Activated naive CD4-positive, alpha-beta T cell treated with anti-CD3 and anti-CD28 coated beads for 36 hours (primary cell): ENCODE measurements around the gene CLDND1. TPM values are rescaled to one million over a fixed set of nuclear protein-coding genes. Genes with fewer than 3 reads are reported as not detected.
A peak's percentile ranks its signal among the peaks of the same experiment; 100 is the strongest.

Source experiments
- CTCF ChIA-PET: fragments of 350-600 bp; sonication (Branson Sonifier 250); formaldehyde crosslinking; loops from one replicate; lab custom pipeline; 2021; ENCODE audit warnings: antibody characterized with exemption; lab: Charles Lee
- DNase-seq: peaks from one replicate; pipeline ENCODE4 v3.0.0-alpha.2; 2020
- H3K27ac Mint-ChIP-seq: one replicate; pipeline ENCODE4 v1.8.0; 2021; ENCODE audit warnings: mild to moderate bottlenecking, mixed read lengths
- H3K27me3 Mint-ChIP-seq: one replicate; pipeline ENCODE4 v1.8.0; 2021; ENCODE audit warnings: low read depth, mixed read lengths
- H3K36me3 Mint-ChIP-seq: one replicate; pipeline ENCODE4 v1.8.0; 2021; ENCODE audit warnings: low read depth, mixed read lengths
- H3K4me1 Mint-ChIP-seq: one replicate; pipeline ENCODE4 v1.8.0; 2021; ENCODE audit warnings: low read depth, mixed read lengths
- H3K4me3 Mint-ChIP-seq: one replicate; pipeline ENCODE4 v1.8.0; 2021; ENCODE audit warnings: mild to moderate bottlenecking, moderate library complexity, mixed read lengths
- H3K9me3 Mint-ChIP-seq: one replicate; pipeline ENCODE4 v1.8.0; 2021; ENCODE audit warnings: mixed read lengths
- intact Hi-C: fragments of 100-400 bp; cut with micrococcal nuclease; formaldehyde crosslinking; loops from one replicate; pipeline ENCODE4 v1.15.1; 2023
- total RNA-seq, 2 experiments: library from RNA; stranded (reverse); gene quantifications; one replicate each; pipeline ENCODE4 v1.2.3, GENCODE V29; 2021

CLDND1 gene
- total RNA-seq, 2 experiments from 2014 or later = 91.7 to 94.6 TPM

- Mint-ChIP-seq H3K4me1 (peaks cover 74% of the 10 kb centered on the region), H3K27me3 (peaks cover 5% of the 10 kb centered on the region), H3K27ac (no peak overlapping the region), H3K36me3 (no peaks in the 10 kb centered on the region), H3K9me3 (peaks cover 4% of the 10 kb centered on the region), H3K4me3 (no peak overlapping the region)
- no peak for DNase-seq
- CTCF ChIA-PET = interaction anchor here (0.7 to 1.6 kb wide), 6 partner anchors 10 to 39 kb away, joined by 3 to 7 read pairs (median 3); no protein-coding TSS in a partner anchor
- intact Hi-C loops = loop anchor here (5.0 kb wide), 2 partner anchors 586 to 1844 kb away; partner anchors contain the start of genes LNP1, RIOX2 and TOMM70
These were observed 35.6 kb upstream of the CLDND1 start for GRCh38 chr3:98558100-98558827.

DNA sequence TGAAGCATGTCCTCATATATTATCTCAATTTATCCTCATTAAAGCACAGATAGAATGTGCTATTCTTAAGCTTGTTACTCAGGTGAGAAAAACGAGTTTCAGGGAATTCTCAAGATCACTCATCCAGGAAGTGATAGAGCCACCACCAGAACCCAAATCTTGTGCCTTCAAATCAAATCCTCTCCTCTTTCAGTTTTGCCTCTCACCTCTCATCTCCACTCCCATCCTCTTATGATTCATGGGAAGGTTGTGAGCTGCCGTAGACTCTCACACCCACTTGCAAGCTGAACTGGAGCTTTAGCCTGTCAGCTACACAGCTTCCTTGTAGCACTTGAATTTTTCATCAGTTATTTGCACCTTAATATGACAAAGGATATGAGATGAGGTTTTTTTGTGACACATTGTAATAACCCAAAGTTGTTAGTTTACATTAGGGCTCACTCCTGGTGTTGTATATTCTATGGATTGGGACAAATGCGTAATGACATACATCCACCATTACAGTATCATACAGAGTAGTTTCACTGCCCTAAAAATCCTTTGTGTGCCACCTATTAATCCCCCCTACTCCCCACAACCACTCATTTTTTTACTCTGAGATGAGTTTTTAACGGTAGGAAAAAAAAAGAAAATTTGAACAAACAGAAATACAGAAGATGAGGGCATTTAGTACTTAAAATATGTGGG, 34.8 kb upstream of the CLDND1 start:
- CTCF ChIA-PET = interaction anchor here (0.6 to 1.6 kb wide), 7 partner anchors 9 to 600 kb away, joined by 3 to 7 read pairs (median 3); no protein-coding TSS in a partner anchor
- Mint-ChIP-seq H3K27me3 (peaks cover 5% of the 10 kb centered on the region), H3K27ac (peak overlapping the region; percentile 83), H3K4me3 (peak overlapping the region; percentile 4), H3K9me3 (peaks cover 4% of the 10 kb centered on the region), H3K36me3 (no peaks in the 10 kb centered on the region), H3K4me1 (peaks cover 75% of the 10 kb centered on the region)
- peak; percentile 73 for DNase-seq
- intact Hi-C loops = loop anchor here (1.0 to 5.0 kb wide), 5 partner anchors 8 to 1845 kb away; partner anchors contain the start of genes LNP1, RIOX2 and TOMM70

GRCh38 chr3:98556164-98557130, 33.7 kb upstream of the CLDND1 start:
- H3K4me3 Mint-ChIP-seq = peak overlapping the region; percentile 30
- H3K9me3 Mint-ChIP-seq = peaks cover 4% of the 10 kb centered on the region
- no peaks in the 10 kb centered on the region for H3K36me3 Mint-ChIP-seq
- CTCF ChIA-PET = interaction anchor here (0.6 to 2.7 kb wide), 6 partner anchors 9 to 599 kb away, joined by 3 to 8 read pairs (median 4); partner anchors contain the start of gene CLDND1
- intact Hi-C loops = loop anchor here (1.0 to 5.0 kb wide), 9 partner anchors 9 to 1846 kb away; partner anchors contain the start of genes CLDND1, CPOX, LNP1 and RIOX2
- H3K27ac Mint-ChIP-seq = peak overlapping the region; percentile 83
- peak; percentile 87 for DNase-seq
- H3K27me3 Mint-ChIP-seq = peaks cover 5% of the 10 kb centered on the region
- peaks cover 76% of the 10 kb centered on the region for H3K4me1 Mint-ChIP-seq

DNA sequence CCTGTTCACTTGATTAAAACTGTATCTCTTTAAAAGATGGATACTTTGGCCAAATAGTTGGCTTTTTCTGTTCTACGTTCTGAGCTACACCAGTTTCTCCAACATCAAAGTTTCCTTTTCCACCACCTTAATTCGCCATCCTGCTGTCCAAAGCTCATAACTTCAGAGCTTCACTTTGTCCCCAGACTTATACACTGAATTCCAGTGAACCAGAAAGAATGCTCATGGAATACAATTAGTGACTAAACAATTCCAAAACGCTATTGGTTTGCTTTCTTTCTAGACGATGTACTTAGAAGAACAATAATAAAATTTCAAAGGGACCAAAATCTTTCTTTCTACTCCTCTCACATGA, 32.3 kb upstream of the CLDND1 start:
- intact Hi-C loops = loop anchor here (5.0 kb wide), 2 partner anchors 583 to 1847 kb away; partner anchors contain the start of genes LNP1, RIOX2 and TOMM70
- CTCF ChIA-PET = interaction anchor here (2.0 to 2.7 kb wide), 2 partner anchors 17 to 32 kb away, joined by 4 to 8 read pairs; partner anchors contain the start of gene CLDND1
- H3K4me1 Mint-ChIP-seq = peaks cover 69% of the 10 kb centered on the region

DNA sequence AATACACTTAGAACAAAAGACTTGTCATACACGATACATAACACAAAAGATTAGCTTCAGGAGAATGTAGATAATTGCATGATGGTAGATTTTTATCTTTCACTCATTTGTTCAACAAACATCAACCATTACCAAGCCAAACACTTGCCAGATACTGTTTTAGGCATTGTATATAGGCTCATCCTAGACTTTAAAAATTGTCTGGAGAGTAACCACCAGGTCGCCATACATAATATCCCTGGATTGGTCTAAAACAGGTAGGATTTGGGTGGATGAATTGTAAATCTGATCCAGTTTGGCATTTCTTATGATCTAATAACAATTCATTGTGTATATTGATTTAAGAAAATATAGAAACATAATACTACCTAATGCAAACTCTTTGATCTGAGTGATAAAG, 31.9 kb upstream of the CLDND1 start:
- Mint-ChIP-seq H3K36me3 (no peaks in the 10 kb centered on the region), H3K27ac (no peak overlapping the region), H3K27me3 (peaks cover 5% of the 10 kb centered on the region), H3K4me3 (no peak overlapping the region), H3K4me1 (peaks cover 69% of the 10 kb centered on the region), H3K9me3 (no peaks in the 10 kb centered on the region)
- CTCF ChIA-PET = interaction anchor here (0.8 to 2.7 kb wide), 3 partner anchors 10 to 32 kb away, joined by 3 to 8 read pairs (median 4); partner anchors contain the start of gene CLDND1
- no peak for DNase-seq
- intact Hi-C loops = no loop called here

More for the DNA sequence above, 32.3 kb upstream of the CLDND1 start:
- H3K27ac Mint-ChIP-seq = peak overlapping the region; percentile 70
- H3K27me3 Mint-ChIP-seq = peaks cover 5% of the 10 kb centered on the region
- H3K4me3 Mint-ChIP-seq = peak overlapping the region; percentile 22
- no peaks in the 10 kb centered on the region for H3K36me3 Mint-ChIP-seq
- H3K9me3 Mint-ChIP-seq = peaks cover 3% of the 10 kb centered on the region
- DNase-seq = no peak

DNA sequence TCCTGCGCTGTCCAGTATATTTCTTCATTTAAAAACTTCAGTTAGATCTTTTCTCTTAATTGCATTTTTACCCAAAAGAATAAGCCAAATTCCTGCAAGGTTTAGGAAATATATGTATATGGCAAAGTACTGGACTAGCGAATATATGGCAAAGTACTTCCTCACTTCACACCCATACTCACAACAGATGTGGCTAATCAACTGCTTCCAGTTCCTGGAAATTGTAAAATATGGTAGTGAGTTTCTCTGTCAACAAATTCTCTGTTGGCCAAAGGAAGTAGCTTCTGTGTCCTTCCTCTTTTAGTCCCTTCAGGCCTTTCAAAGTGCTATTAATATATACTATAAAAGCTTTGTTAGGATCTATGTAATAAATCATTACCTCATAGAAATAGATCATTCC, 31.1 kb upstream of the CLDND1 start:
- DNase-seq = no peak
- Mint-ChIP-seq H3K4me3 (no peak overlapping the region), H3K27me3 (peaks cover 5% of the 10 kb centered on the region), H3K36me3 (no peaks in the 10 kb centered on the region), H3K4me1 (peaks cover 64% of the 10 kb centered on the region), H3K27ac (no peak overlapping the region), H3K9me3 (no peaks in the 10 kb centered on the region)
- intact Hi-C loops = no loop called here
- CTCF ChIA-PET = interaction anchor here (0.8 to 2.0 kb wide), 2 partner anchors 11 to 19 kb away, joined by 3 to 4 read pairs; no protein-coding TSS in a partner anchor

DNA sequence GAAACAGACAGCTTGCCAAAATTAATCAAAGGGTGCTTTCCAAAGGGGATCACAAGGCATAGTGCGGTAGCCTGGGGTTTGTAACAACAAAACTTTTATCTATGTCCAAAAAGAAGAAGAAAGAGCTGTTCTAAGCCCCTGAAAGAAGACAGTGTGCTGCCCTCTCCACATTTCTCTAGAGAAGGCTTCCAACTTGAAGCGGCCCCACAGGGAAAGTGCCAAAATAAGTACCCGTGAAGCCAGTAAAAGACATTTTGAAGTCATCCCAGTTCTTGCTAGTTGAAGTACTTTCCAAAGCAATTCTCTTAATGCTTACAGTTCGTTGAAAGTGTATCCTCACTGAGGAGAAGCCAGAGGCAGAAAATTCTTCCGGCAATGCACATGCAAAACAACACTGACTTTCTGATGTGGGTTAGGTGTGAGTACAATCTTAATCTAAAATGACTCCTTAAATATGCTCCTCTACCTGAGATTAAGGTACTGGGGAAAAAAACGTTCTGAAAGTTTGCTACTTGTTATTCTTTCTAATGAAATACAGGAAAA, 30.4 kb upstream of the CLDND1 start:
- H3K27me3 Mint-ChIP-seq = peaks cover 5% of the 10 kb centered on the region
- no peaks in the 10 kb centered on the region for H3K9me3 Mint-ChIP-seq
- H3K4me1 Mint-ChIP-seq = peaks cover 57% of the 10 kb centered on the region
- no peak overlapping the region for H3K4me3 Mint-ChIP-seq
- no peak for DNase-seq
- intact Hi-C loops = no loop called here
- no peaks in the 10 kb centered on the region for H3K36me3 Mint-ChIP-seq
- peak overlapping the region; percentile 30 for H3K27ac Mint-ChIP-seq
- CTCF ChIA-PET = interaction anchor here (0.6 kb wide), 1 partner anchor 21 kb away, joined by 5 read pairs; no protein-coding TSS in a partner anchor

DNA sequence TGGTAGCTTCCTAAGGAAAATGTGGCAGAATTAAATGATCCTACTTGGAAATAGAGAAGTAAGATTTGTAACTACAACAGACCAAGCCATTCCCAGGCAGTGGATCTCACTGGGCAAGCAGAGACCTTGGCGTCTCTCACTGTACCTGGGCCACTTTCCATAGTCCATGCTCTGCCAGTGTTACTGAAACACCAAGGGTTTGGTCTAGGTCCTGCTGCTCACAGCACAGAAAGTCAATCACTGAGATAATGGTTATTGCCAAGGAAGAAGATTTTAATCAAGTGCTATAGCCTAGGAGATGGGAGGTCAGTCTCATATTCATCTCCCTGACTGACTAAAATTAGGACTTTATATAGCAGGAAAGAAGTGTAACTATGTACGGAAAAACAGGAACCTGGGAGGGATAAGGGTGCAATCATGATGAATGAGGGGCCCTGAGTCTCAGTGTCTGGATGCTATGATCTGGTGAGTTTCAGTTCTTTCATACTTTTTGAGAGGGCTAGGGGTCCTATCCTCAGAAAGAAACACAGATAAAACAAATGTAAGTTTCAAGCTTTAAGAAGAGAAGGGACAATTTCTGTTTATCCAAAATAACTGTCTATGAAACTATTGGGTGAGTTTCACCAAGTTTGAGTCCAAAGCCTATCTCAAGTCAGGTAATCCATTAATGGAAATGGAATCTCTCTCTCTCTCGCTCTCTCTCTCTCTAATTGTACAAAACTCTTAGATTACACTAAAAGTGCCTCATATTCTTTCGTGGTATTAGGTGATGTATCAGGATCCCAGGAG, 29.7 kb upstream of the CLDND1 start:
- H3K4me3 Mint-ChIP-seq = no peak overlapping the region
- peaks cover 52% of the 10 kb centered on the region for H3K4me1 Mint-ChIP-seq
- CTCF ChIA-PET = no interaction called here
- peak overlapping the region; percentile 30 for H3K27ac Mint-ChIP-seq
- no peaks in the 10 kb centered on the region for H3K36me3 Mint-ChIP-seq
- intact Hi-C loops = no loop called here
- no peaks in the 10 kb centered on the region for H3K9me3 Mint-ChIP-seq
- H3K27me3 Mint-ChIP-seq = peaks cover 5% of the 10 kb centered on the region
- DNase-seq = no peak

GRCh38 chr3:98551754-98552153, 29.1 kb upstream of the CLDND1 start:
- H3K4me3 Mint-ChIP-seq = no peak overlapping the region
- H3K27me3 Mint-ChIP-seq = peaks cover 5% of the 10 kb centered on the region
- intact Hi-C loops = no loop called here
- CTCF ChIA-PET = no interaction called here
- no peak for DNase-seq
- no peak overlapping the region for H3K27ac Mint-ChIP-seq
- no peaks in the 10 kb centered on the region for H3K36me3 Mint-ChIP-seq
- H3K9me3 Mint-ChIP-seq = no peaks in the 10 kb centered on the region
- peaks cover 45% of the 10 kb centered on the region for H3K4me1 Mint-ChIP-seq

DNA sequence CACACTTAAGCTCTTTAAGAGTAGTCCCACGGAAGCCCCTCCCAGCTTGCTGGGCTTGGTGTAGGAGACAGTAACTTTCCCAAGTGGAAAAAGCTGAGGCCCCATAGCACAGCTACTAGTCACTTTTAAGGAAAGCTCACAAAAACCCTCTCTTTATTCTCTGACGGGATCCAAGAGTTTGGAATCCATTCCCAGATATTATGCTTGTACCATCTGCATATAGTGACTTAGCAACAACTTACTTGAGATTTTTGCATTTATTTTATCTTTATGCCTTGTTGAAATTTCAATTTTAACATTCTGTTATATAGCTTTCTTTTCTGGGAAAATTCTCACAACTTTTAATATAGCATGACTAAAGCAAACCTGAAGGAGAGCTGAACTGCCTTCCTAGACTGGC, 28.5 kb upstream of the CLDND1 start:
- intact Hi-C loops = no loop called here
- Mint-ChIP-seq H3K27ac (no peak overlapping the region), H3K36me3 (no peaks in the 10 kb centered on the region), H3K27me3 (peaks cover 5% of the 10 kb centered on the region), H3K9me3 (no peaks in the 10 kb centered on the region), H3K4me1 (peaks cover 42% of the 10 kb centered on the region), H3K4me3 (no peak overlapping the region)
- no peak for DNase-seq
- CTCF ChIA-PET = interaction anchor here (1.4 kb wide), 1 partner anchor 23 kb away, joined by 4 read pairs; no protein-coding TSS in a partner anchor
